ENCODE data around the gene ATIC. TPM values are rescaled to one million over a fixed set of nuclear protein-coding genes. Genes with fewer than 3 reads are reported as not detected.

The ATIC gene
- total RNA-seq, 1 experiment from 2014 or later = 173 TPM

- TF ChIP-seq ELF1 (IDR thresholded peaks at IDR 0.05; ENCODE audit: borderline replicate concordance, low read depth) = no peak
- no peak for TF ChIP-seq ZFX (IDR thresholded peaks at IDR 0.05)
- TF ChIP-seq MAX (IDR thresholded peaks at IDR 0.05) = no peak
Measured at GRCh38 chr2:215280326-215280725, 31.5 kb upstream of the ATIC start (continued).

GRCh38 chr2:215283221-215283620, 28.6 kb upstream of the ATIC start:
- H3K4me1 ChIP-seq (ENCODE audit: control insufficient read depth in 1 of 2, insufficient read depth in 2 of 2, low read length in 2 of 2) = peaks cover 4 to 23% of the 10 kb centered on the region in 2 experiments; a peak in 3 of 4 replicates
- no peaks in the 10 kb centered on the region for H3K36me3 ChIP-seq (ENCODE audit: control insufficient read depth in 1 of 2, insufficient read depth in 2 of 2, low read length in 2 of 2)
- H3K27me3 ChIP-seq (ENCODE audit: insufficient read depth, low read length) = no peaks in the 10 kb centered on the region
- no peak overlapping the region for H3K4me3 ChIP-seq (replicated peaks in 1 of 2; ENCODE audit: low read depth in 1 of 2, low read length in 2 of 2)
- no peaks in the 10 kb centered on the region for H3K79me2 ChIP-seq (ENCODE audit: insufficient read depth, low read length)
- ChIA-PET POLR2A (no interaction called here), CTCF (no interaction called here), RAD21 (ENCODE audit: low non-redundant PET in 1 of 2, low total read pairs in 2 of 2, uncharacterized antibody in 2 of 2, unreplicated experiment in 2 of 2) (no interaction called here)
- DNase-seq (ENCODE audit: low read depth, low spot score) = no peak
- ATAC-seq = no peak
- H2AFZ ChIP-seq (ENCODE audit: low read depth, low read length, poor library complexity, severe bottlenecking) = no peak overlapping the region
- no TSS peak for BruUV-seq (replicated peaks)
- H3K9ac ChIP-seq (ENCODE audit: low read length) = no peak overlapping the region
- H3K27ac ChIP-seq (ENCODE audit: low read depth, low read length) = no peak overlapping the region
- no peak overlapping the region for H3K4me2 ChIP-seq (ENCODE audit: low read length)
- intact Hi-C loops (cut with micrococcal nuclease) = loop anchor here (10.0 kb wide), 1 partner anchor 1968 kb away; no protein-coding TSS in a partner anchor
- H4K20me1 ChIP-seq (ENCODE audit: insufficient read depth) = no peaks in the 10 kb centered on the region
- no peaks in the 10 kb centered on the region for H3K9me3 ChIP-seq (ENCODE audit: control insufficient read depth in 1 of 2, insufficient read depth in 1 of 2, low read depth in 1 of 2, low read length in 2 of 2)
- H3K9me2 ChIP-seq (ENCODE audit: insufficient read depth) = no peaks in the 10 kb centered on the region
- TF ChIP-seq ZBTB33 (IDR thresholded peaks at IDR 0.05; ENCODE audit: extremely low read depth, insufficient replicate concordance, low read length) (no peak), CBX3 (IDR thresholded peaks at IDR 0.05; ENCODE audit: low read depth) (no peak)

GRCh38 chr2:215286309-215286708, 25.6 kb upstream of the ATIC start:
- no peak overlapping the region for H3K27ac ChIP-seq (ENCODE audit: low read depth, low read length)
- CTCF ChIA-PET = no interaction called here

More at GRCh38 chr2:215286309-215286708, 25.6 kb upstream of the ATIC start:
- Histone ChIP-seq H2AFZ (ENCODE audit: low read depth, low read length, poor library complexity, severe bottlenecking) (peak overlapping the region; percentile 23), H3K36me3 (ENCODE audit: control insufficient read depth in 1 of 2, insufficient read depth in 2 of 2, low read length in 2 of 2) (no peaks in the 10 kb centered on the region), H3K9me2 (ENCODE audit: insufficient read depth) (no peaks in the 10 kb centered on the region), H3K27me3 (ENCODE audit: insufficient read depth, low read length) (no peaks in the 10 kb centered on the region), H3K79me2 (ENCODE audit: insufficient read depth, low read length) (no peaks in the 10 kb centered on the region), H3K9ac (ENCODE audit: low read length) (no peak overlapping the region), H3K4me1 (ENCODE audit: control insufficient read depth in 1 of 2, insufficient read depth in 2 of 2, low read length in 2 of 2) (peaks cover 4 to 19% of the 10 kb centered on the region in 2 experiments; a peak in 3 of 4 replicates), H4K20me1 (ENCODE audit: insufficient read depth) (no peaks in the 10 kb centered on the region), H3K9me3 (ENCODE audit: control insufficient read depth in 1 of 2, insufficient read depth in 1 of 2, low read depth in 1 of 2, low read length in 2 of 2) (no peaks in the 10 kb centered on the region), H3K4me2 (ENCODE audit: low read length) (no peak overlapping the region), H3K4me3 (replicated peaks in 1 of 2; ENCODE audit: low read depth in 1 of 2, low read length in 2 of 2) (no peak overlapping the region)
- ChIA-PET RAD21 (ENCODE audit: low non-redundant PET in 1 of 2, low total read pairs in 2 of 2, uncharacterized antibody in 2 of 2, unreplicated experiment in 2 of 2) (no interaction called here), POLR2A (no interaction called here)
- TF ChIP-seq REST (IDR thresholded peaks at IDR 0.05; ENCODE audit: low read depth) (no peak), CEBPB (IDR thresholded peaks at IDR 0.05; ENCODE audit: low read depth) (no peak), SRF (IDR thresholded peaks at IDR 0.05; ENCODE audit: low read depth) (no peak), EZH2phosphoT487 (IDR thresholded peaks at IDR 0.05; ENCODE audit: borderline replicate concordance) (no peak), SP1 (IDR thresholded peaks at IDR 0.05; ENCODE audit: low read depth) (no peak), POLR2A (IDR thresholded peaks at IDR 0.05; ENCODE audit: borderline replicate concordance, extremely low read depth, insufficient read depth, insufficient read length) (no peak), CBX3 (IDR thresholded peaks at IDR 0.05; ENCODE audit: low read depth) (no peak)
- BruUV-seq (replicated peaks) = no TSS peak
- intact Hi-C loops (cut with micrococcal nuclease) = loop anchor here (10.0 kb wide), 1 partner anchor 1972 kb away; no protein-coding TSS in a partner anchor
- DNase-seq (ENCODE audit: low read depth, low spot score) (no peak), ATAC-seq (no peak)

All from HCT116 (cell line).